Right lobe of liver (tissue), 4 donors: ENCODE data around the gene DNAL1.

Experiments used
- CTCF ChIP-seq, 4 donors: fragments of 200-600 bp in 3 of 4; fragments of 450-650 bp in 1 of 4; IDR thresholded peaks; one replicate each; pipeline versions ENCODE4 v1.5.1 to v1.8.0; 2016 to 2022; ENCODE audit warnings: antibody characterized with exemption in 4 of 4, mild to moderate bottlenecking in 2 of 4
- POLR2A ChIP-seq: fragments of 450-650 bp; IDR thresholded peaks from one replicate; pipeline ENCODE4 v1.6.1; 2017; ENCODE audit warnings: antibody characterized with exemption, mild to moderate bottlenecking
- donor health status: DM: no; HTN: no; CAD: no.
- donor health status: DM: no; HTN: no; CAD: no.
- donor health status: DM: no; HTN: yes; CAD: no.

DNA sequence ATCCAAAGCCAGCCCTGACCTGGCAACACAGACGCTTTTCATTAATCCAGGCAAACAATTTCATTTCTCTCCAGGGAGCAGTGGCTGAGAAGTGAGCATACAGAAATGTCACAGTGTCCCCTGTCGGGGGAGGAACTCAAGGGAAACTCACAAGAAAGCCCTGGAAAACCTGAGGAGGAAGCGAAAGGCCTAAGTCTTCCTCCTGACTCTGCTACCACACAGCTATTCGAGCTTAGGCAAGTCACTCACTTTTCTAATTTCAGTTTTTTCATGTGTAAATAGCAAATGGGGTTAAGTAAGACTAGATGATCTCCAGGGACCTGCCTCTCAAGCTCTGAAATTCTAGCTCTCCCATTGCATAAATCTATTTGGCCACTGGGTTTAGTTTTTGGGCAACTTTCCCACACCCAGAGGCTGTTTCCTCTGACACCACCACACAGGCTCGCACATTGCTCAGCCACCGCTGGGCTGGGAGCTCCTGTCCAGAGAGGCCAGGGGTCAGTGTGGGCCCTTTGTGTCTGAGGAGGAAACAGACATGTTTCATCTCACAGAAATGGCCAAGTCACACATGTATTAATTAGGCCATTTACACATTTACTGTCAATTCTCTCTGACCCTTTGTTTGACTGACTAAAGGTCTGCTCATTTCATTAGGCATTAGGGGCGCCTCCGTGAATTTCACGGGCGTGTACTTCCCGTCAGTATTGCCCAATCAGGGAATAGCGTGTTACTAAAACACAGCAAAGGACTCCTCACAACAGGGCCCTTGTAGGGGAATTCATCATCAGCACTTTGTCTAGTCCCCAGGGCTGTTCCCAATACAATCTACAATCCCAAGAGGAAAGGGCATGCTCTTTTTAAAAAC, 79.2 kb downstream of the DNAL1 start:
- TF ChIP-seq POLR2A (peak; percentile 53), CTCF (IDR thresholded peaks at IDR 0.05) (peak; percentile 9 to 37 (median 20))
